GM12892 (cell line): ENCODE results near the gene CSTF3.

Experiments used
- POLR2AphosphoS5 ChIP-seq: IDR thresholded peaks from 2 replicates; pipeline ENCODE4 v1.6.1; 2011; ENCODE audit warnings: low read depth, low read length, control low read depth
- TAF1 ChIP-seq: IDR thresholded peaks from 2 replicates; pipeline ENCODE4 v1.6.1; 2011; ENCODE audit warnings: low read depth, mild to moderate bottlenecking, control low read depth, low read length, borderline replicate concordance

GRCh38 chr11:33040033-33040861, 121.0 kb downstream of the CSTF3 start:
- TF ChIP-seq POLR2AphosphoS5 (no peak), TAF1 (no peak)
